GM19043 (cell line): Measurements from ENCODE around the gene TAF7L.
"Not testable (repeated sequence)": the region's sequence is repeated elsewhere in the genome, so short reads cannot be mapped to it uniquely, and the experiment has no call there.

Experiments used
- ATAC-seq: cut with Tn5 transposase; IDR thresholded peaks from one replicate; pipeline ENCODE4 v1.9.1; 2021; ENCODE audit warnings: low read depth; ENCODE audit not compliant: unreplicated experiment

The TAF7L gene

GRCh38 chrX:101290957-101291603 lies at the start of gene TAF7L:
TSS of gene TAF7L (minus strand) at chrX:101291334. CDS start at chrX:101287543, 3,791 bp downstream.
- ATAC-seq, result no peak

DNA sequence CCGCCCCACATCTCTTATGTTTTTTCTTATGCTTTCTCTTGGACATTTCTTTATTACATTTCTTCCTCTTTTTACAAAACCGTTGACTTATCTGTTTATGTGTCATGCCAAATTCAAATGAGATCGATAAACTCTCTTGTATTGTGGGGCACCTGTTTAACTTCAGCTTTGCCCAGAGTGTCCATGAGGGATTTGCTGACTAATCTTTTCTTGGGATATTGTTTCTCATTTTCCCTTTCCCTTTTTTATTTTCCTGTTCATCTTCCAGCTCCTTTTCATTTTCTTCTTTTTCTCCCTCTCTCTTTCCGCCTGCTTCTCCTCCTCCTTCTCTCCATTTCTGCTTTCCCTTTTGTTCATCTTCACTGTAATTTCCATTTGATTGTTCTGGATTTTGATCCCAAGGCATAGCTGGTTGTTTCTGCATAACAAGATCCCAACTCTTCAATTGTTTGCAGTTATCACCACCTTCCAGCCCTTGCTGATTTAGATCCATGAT lies 46.7 kb upstream of the TAF7L start:
- no peak for ATAC-seq

- ATAC-seq, result not testable (repeated sequence)
These were observed 43.2 kb upstream of the TAF7L start for GRCh38 chrX:101334310-101334709.

GRCh38 chrX:101326600-101326999 lies 35.5 kb upstream of the TAF7L start:
- not testable (repeated sequence) for ATAC-seq

DNA sequence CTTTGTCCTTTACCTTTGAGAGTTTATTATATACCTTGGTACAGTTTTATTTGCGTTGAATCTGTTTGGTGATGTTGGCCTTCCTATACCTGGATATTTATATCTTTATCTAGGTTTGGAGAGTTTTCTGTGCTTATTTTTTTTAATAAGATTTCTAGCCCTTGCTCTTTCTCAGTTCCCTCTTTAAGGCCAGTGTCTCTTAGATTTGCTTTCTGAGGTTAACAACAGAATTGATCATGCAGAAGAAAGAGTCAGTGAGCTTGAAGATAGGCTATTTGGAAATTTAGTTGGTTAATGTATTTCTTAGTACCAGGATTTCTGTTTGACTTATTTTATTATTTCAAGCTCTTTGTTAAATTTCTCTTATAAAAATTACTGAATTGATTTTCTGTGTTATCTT lies 12.7 kb upstream of the TAF7L start:
- no peak for ATAC-seq

DNA sequence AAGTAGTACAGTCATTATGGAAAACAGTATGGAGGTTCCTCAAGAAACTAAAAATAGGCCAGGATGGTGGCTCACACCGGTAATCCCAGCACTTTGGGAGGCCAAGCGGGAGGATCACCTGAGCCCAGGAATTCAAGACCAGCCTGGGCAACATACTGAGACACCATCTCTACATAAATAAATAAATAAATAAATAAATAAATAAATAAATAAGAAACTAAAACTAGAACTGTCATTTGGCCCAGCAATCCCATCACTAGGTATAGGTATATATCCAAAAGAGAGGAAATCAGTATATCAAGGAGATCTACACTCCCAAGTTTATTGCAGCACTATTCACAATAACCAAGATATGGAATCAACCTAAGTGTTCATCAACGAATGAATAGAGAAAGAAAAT lies 4.5 kb upstream of the TAF7L start:
- not testable (repeated sequence) for ATAC-seq

DNA sequence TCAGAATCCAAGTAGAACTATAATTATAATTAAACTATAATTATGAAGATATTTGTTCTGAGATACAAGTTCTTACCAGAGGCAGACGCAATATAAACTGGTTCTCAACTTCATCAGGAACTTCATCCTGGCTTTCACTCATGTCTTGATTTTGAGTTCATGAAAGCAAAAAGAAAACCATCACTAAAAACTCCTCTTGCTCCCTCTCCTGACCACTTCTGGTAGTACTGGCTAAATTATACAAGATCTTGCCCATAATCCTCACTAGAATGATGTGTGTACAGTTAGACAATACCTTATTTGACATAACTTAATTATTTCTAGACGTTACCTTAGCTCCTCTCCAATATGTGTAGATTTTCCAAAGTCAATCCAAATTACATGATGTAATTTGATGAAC lies 3.7 kb downstream of the TAF7L start:
- ATAC-seq, result no peak

GRCh38 chrX:101276238-101276637 lies 14.9 kb downstream of the TAF7L start:
- ATAC-seq, result no peak

DNA sequence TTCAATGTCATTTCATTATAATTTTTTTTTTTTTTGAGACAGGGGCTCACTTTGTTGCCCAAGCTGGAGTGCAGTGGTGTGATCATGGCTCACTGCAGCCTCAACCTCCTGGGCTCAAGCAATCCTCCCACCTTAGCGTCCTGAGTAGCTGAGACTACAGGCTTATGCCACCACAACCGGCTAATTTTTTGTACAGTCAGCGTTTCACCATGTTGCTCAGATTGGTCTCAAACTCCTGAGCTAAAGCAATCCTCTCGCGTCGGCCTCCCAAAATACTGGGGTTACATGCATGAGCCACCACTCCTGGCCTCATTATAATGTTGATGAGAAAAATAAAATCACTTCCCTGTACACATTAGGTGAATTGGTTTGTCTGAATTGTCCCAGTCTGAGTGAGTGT lies 16.9 kb downstream of the TAF7L start:
- ATAC-seq, result no peak

GRCh38 chrX:101265869-101266428 lies 25.2 kb downstream of the TAF7L start:
- ATAC-seq, result no peak

DNA sequence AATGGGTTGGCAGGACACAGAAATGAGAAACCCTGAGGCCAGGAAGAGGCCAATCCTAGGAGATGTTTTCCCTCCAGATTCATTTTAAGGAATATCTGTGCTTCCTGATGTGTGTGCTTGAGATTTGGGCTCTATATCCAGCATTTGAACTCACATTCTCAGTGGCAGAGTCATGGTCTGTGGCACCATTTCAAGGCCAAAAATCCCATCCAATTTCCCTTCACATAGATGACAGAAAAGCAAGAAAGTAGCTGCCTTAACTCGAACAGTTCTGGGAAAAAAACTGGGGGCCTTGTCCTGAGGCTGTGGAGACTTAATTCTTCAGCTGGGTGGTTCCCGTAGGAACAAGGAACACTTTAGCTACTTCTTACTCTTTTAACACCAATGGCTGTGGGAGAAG lies 27.4 kb downstream of the TAF7L start:
- ATAC-seq, result no peak

DNA sequence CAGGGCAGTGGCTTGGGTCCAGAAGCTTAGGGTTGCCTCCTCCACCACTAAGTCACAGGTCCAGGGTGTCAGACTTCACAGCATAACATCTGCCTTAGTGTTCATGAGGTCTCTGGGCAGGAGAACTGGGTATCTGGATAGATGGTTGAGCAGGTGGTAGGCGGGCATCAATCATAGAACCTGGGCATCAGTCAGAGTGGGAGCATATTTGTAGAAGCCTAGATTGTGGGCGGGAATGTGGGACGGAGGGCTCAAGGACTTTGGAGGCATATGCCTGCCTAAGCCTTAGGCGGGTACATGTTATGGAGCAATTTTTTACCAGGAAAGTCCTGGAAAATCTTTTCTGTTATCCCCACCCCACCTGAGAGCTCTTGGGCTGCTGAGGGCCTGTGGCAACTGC lies 28.5 kb downstream of the TAF7L start:
- ATAC-seq, result no peak

- no peak for ATAC-seq
These were observed 30.7 kb downstream of the TAF7L start for GRCh38 chrX:101260435-101260834.

GRCh38 chrX:101258259-101258581 lies 32.9 kb downstream of the TAF7L start:
- no peak for ATAC-seq

GRCh38 chrX:101257448-101258258 lies 33.5 kb downstream of the TAF7L start:
- no peak for ATAC-seq

GRCh38 chrX:101252634-101253033 lies 38.5 kb downstream of the TAF7L start:
- ATAC-seq, result no peak

DNA sequence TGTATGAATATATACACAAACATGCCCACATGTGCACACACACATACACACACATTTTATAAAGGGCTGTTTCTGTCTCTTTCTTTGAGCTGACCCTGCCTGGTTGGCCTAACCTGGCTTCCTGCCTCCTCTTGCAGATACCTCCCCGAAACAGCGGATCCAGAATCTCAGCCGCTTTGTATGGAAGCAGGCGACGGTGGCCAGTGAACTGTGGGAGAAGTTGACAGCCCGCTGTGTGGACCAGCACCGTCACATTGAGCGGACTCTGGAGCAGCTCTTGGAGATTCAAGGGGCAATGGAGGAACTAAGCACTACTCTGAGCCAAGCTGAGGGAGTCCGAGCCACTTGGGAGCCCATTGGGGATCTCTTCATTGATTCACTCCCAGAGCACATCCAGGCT lies 49.6 kb downstream of the TAF7L start:
- no peak for ATAC-seq

- ATAC-seq, result no peak
These were observed 54.1 kb downstream of the TAF7L start for GRCh38 chrX:101237041-101237440.

DNA sequence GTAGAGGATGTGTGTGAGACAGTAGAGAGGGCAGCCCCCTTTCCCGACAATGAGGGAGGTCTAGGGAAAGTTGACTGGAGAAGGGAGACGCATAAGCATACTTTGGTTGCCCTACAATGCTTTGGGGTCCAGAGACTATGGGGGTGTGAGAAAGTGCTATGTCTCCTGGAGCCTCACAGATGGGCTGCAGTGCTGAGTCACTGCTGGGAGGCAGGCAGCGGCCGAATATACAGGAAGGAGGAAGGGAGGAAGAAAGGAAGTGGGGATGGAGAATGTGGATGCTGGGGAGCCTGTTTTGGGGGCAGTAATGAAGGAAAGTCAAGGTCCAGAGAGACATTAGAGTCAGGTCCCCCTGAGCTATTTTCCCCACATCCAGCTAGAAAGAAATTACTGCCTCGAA lies 58.8 kb downstream of the TAF7L start:
- no peak for ATAC-seq

GRCh38 chrX:101231080-101231479 lies 60.1 kb downstream of the TAF7L start:
- no peak for ATAC-seq

DNA sequence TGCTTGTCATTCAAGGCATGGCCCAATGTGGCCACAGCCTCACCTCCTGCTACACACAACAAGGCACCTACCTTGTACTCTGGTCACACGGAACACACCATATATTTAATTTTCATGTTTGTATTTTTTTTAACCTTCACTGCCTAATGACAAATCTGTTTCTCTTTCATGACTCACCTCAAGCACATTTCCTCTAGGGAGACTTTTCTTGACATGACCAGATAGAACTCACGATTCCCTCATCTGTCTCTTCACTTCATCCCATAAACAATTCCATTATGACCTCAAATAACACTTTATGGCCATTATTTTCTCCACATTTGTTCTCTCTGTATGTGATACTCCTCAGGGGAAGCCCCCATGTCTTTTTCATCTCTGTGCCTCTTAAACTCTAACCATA lies 60.5 kb downstream of the TAF7L start:
- no peak for ATAC-seq

GRCh38 chrX:101229170-101229569 lies 62.0 kb downstream of the TAF7L start:
- ATAC-seq, result no peak
